ENCODE data around the gene MAN2B2.

DNA sequence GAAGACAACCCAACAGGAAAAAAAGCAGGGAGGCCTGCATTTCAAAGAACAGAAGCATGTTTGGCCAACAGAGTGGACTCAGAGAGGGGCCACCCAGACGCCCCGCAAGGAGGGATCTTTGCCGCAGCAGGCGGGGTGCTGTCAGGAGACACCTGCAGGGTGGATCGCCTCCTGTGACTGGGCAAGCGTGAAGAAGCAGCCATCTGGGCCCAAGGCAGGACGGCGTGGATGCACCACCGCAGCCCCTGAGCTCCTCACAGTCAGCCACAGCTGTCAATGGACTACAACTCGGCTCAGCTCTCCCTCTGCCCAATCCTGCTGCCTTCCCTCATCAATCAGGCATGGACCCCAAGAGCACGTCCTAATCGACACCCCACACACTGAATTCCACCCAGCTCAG, 32.0 kb upstream of the MAN2B2 start:
- TF ChIP-seq, protein P1, sequence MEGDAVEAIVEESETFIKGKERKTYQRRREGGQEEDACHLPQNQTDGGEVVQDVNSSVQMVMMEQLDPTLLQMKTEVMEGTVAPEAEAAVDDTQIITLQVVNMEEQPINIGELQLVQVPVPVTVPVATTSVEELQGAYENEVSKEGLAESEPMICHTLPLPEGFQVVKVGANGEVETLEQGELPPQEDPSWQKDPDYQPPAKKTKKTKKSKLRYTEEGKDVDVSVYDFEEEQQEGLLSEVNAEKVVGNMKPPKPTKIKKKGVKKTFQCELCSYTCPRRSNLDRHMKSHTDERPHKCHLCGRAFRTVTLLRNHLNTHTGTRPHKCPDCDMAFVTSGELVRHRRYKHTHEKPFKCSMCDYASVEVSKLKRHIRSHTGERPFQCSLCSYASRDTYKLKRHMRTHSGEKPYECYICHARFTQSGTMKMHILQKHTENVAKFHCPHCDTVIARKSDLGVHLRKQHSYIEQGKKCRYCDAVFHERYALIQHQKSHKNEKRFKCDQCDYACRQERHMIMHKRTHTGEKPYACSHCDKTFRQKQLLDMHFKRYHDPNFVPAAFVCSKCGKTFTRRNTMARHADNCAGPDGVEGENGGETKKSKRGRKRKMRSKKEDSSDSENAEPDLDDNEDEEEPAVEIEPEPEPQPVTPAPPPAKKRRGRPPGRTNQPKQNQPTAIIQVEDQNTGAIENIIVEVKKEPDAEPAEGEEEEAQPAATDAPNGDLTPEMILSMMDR (IDR thresholded peaks at IDR 0.05), result no peak
- no peak for TF ChIP-seq POLR2A (IDR thresholded peaks at IDR 0.05)

All from lower leg skin (tissue), 3 donors.